ENCODE results near the gene NWD2. TPM values are rescaled to one million over a fixed set of nuclear protein-coding genes. Genes with fewer than 3 reads are reported as not detected.
A peak's percentile ranks its signal among the peaks of the same experiment; 100 is the strongest.

Gene NWD2
- total and polyA plus RNA-seq, 10 of the 15 experiments (the other 5 are each of a cell fraction or from before 2014, with no cell fraction given) = not detected

DNA sequence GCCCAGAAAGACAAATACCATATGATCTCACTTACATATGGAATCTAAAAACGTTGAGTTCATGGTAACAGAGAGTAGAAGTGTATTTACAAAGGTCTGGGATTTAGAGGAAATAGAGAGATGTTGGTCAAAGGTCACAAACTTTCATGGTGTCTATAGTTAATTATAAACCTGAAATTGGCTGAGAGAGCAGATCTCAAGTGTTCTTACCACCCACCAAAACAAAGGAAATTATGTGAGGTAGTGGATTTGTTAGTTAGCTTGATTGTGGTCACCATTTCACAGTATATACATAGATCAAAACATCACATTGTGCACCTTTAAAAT lies 186.8 kb downstream of the NWD2 start:
- FAIRE-seq = no peak
- no peaks in the 10 kb centered on the region for H3K36me3 ChIP-seq (ENCODE audit: control insufficient read depth in 2 of 2, insufficient read depth in 2 of 2, low read length in 1 of 2)
- no peak overlapping the region for H3K4me3 ChIP-seq
- no peak for DNase-seq (ENCODE audit: low read depth, low spot score)
- H3K27me3 ChIP-seq (replicated peaks in 1 of 2; ENCODE audit: control insufficient read depth in 2 of 2, insufficient read depth in 2 of 2, low read length in 1 of 2) = peaks cover 0 to 4% of the 10 kb centered on the region in 2 experiments; a peak in 1 of 4 replicates
- no peak overlapping the region for H3K4me2 ChIP-seq (ENCODE audit: control insufficient read depth, insufficient read depth)
- ChIA-PET POLR2A (interaction anchor here (0.5 kb wide), 1 partner anchor 250 kb away, joined by 4 read pairs; no protein-coding TSS in a partner anchor), CTCF (interaction anchor here (1.3 to 1.8 kb wide), 4 partner anchors 9 to 32 kb away, joined by 3 to 6 read pairs (median 4); no protein-coding TSS in a partner anchor), RAD21 (ENCODE audit: unreplicated experiment) (no interaction called here), SMC1A (ENCODE audit: uncharacterized antibody, unreplicated experiment) (interaction anchor here (1.2 to 1.7 kb wide), 2 partner anchors 10 to 11 kb away, joined by 6 to 11 read pairs; no protein-coding TSS in a partner anchor)
- no peaks in the 10 kb centered on the region for H3K4me1 ChIP-seq (ENCODE audit: control insufficient read depth, insufficient read depth, low read length)
- in situ Hi-C loops (cut with MboI) (no loop called here), intact Hi-C loops (cut with micrococcal nuclease; ENCODE audit: unreplicated experiment) (loop anchor here (10.0 kb wide), 1 partner anchor 333 kb away; no protein-coding TSS in a partner anchor)
- no peaks in the 10 kb centered on the region for H4K20me1 ChIP-seq (ENCODE audit: control insufficient read depth, insufficient read depth)
- H3K9me3 ChIP-seq (replicated peaks; ENCODE audit: control insufficient read depth, insufficient read depth, low read length) = no peaks in the 10 kb centered on the region
- BruUV-seq (replicated peaks) = no TSS peak
- peak; percentile 41 for ATAC-seq
- no peak overlapping the region for H3K27ac ChIP-seq (ENCODE audit: control insufficient read depth, insufficient read depth)
- H2AFZ ChIP-seq (ENCODE audit: control insufficient read depth, low read depth, low read length) = no peak overlapping the region
- no peak overlapping the region for H3K9ac ChIP-seq (ENCODE audit: control insufficient read depth, insufficient read depth, low read length)
- no peaks in the 10 kb centered on the region for H3K79me2 ChIP-seq (ENCODE audit: control insufficient read depth, insufficient read depth, low read length)
- 0% methylated on average over 1 of the region's 1 CpG for WGBS (ENCODE audit: insufficient coverage, insufficient replicate concordance, low lambda C conversion rate, missing lambda C conversion rate)
- TF ChIP-seq CREB1 (IDR thresholded peaks at IDR 0.05; ENCODE audit: low read depth) (no peak), WRNIP1 (IDR thresholded peaks at IDR 0.05; ENCODE audit: borderline replicate concordance, low read depth, low read length) (no peak), RELA (IDR thresholded peaks at IDR 0.05; ENCODE audit: borderline replicate concordance, partially characterized antibody) (no peak), DPF2 (IDR thresholded peaks at IDR 0.05) (no peak), NR2C1 (IDR thresholded peaks at IDR 0.05) (peak; percentile 25; the same call in 1 of the 2 replicates), STAT1 (conservative IDR thresholded peaks at IDR 0.05) (no peak), MYC (IDR thresholded peaks at IDR 0.05; ENCODE audit: insufficient read depth, insufficient read length, insufficient replicate concordance, low read length, severe bottlenecking) (no peak), SMARCA5 (IDR thresholded peaks at IDR 0.05) (no peak), EZH2 (IDR thresholded peaks at IDR 0.05; ENCODE audit: borderline replicate concordance, control insufficient read depth, low read depth, low read length) (no peak), ZNF384 (IDR thresholded peaks at IDR 0.05; ENCODE audit: borderline replicate concordance, low read depth, low read length) (no peak), LARP7 (IDR thresholded peaks at IDR 0.05) (no peak), FOXK2 (IDR thresholded peaks at IDR 0.05) (no peak), IKZF1 (conservative IDR thresholded peaks at IDR 0.05) (0 out of 2 replicates have a peak, but pooled peaks have one; percentile 29), RAD51 (IDR thresholded peaks at IDR 0.05) (no peak), TCF7 (IDR thresholded peaks at IDR 0.05; ENCODE audit: borderline replicate concordance) (no peak), KAT2A (conservative IDR thresholded peaks at IDR 0.05; ENCODE audit: control insufficient read depth, low read depth, low read length) (no peak), BRCA1 (IDR thresholded peaks at IDR 0.05; ENCODE audit: low read depth, low read length) (no peak), SUPT20H (IDR thresholded peaks at IDR 0.05; ENCODE audit: borderline replicate concordance, control insufficient read depth, low read depth, low read length) (no peak), NFYA (IDR thresholded peaks at IDR 0.05; ENCODE audit: borderline replicate concordance, low read depth, low read length) (no peak), ZZZ3 (IDR thresholded peaks at IDR 0.05; ENCODE audit: control insufficient read depth, insufficient read length, low read depth) (no peak)
- TF ChIP-seq, protein P1, sequence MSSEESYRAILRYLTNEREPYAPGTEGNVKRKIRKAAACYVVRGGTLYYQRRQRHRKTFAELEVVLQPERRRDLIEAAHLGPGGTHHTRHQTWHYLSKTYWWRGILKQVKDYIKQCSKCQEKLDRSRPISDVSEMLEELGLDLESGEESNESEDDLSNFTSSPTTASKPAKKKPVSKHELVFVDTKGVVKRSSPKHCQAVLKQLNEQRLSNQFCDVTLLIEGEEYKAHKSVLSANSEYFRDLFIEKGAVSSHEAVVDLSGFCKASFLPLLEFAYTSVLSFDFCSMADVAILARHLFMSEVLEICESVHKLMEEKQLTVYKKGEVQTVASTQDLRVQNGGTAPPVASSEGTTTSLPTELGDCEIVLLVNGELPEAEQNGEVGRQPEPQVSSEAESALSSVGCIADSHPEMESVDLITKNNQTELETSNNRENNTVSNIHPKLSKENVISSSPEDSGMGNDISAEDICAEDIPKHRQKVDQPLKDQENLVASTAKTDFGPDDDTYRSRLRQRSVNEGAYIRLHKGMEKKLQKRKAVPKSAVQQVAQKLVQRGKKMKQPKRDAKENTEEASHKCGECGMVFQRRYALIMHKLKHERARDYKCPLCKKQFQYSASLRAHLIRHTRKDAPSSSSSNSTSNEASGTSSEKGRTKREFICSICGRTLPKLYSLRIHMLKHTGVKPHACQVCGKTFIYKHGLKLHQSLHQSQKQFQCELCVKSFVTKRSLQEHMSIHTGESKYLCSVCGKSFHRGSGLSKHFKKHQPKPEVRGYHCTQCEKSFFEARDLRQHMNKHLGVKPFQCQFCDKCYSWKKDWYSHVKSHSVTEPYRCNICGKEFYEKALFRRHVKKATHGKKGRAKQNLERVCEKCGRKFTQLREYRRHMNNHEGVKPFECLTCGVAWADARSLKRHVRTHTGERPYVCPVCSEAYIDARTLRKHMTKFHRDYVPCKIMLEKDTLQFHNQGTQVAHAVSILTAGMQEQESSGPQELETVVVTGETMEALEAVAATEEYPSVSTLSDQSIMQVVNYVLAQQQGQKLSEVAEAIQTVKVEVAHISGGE (CRISPR knock-in tag; IDR thresholded peaks at IDR 0.05) = no peak
